ENCODE measurements around the gene GJE1. TPM values are rescaled to one million over a fixed set of nuclear protein-coding genes. Genes with fewer than 3 reads are reported as not detected.

Gene GJE1
- total RNA-seq, 1 donor from 2014 or later = not detected

DNA sequence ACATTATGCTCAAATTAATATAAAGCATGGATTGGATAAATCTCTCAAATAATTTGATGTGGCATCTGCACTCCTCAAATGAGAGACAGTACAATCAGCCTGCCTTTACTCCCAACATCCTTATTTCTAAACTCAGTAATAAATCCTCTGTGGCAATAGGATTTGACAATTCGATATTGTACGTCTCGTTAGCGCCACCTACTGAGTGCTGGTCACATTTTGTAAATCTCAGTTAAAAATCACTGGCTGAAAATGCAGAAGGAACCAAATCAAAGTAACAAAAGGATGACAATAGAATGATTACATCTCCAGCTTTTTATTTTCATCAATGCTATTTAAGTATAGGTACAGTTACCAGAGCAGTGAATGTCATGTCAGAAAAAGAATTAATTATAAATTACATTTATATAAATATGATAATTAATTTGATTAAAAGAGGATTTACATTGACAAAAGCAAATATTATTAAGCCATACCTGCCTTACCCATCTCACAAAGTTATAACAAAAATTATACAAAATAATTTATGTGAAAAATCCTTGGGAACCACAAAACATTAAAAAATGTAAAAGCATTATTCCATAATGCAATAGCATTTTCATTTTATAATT is 20.2 kb upstream of the GJE1 start:
- no peak overlapping the region for H3K9ac ChIP-seq (ENCODE audit: low read length)
- no peak for TF ChIP-seq EZH2 (IDR thresholded peaks at IDR 0.05; ENCODE audit: insufficient read depth, low read length)
- TF ChIP-seq, protein P1, sequence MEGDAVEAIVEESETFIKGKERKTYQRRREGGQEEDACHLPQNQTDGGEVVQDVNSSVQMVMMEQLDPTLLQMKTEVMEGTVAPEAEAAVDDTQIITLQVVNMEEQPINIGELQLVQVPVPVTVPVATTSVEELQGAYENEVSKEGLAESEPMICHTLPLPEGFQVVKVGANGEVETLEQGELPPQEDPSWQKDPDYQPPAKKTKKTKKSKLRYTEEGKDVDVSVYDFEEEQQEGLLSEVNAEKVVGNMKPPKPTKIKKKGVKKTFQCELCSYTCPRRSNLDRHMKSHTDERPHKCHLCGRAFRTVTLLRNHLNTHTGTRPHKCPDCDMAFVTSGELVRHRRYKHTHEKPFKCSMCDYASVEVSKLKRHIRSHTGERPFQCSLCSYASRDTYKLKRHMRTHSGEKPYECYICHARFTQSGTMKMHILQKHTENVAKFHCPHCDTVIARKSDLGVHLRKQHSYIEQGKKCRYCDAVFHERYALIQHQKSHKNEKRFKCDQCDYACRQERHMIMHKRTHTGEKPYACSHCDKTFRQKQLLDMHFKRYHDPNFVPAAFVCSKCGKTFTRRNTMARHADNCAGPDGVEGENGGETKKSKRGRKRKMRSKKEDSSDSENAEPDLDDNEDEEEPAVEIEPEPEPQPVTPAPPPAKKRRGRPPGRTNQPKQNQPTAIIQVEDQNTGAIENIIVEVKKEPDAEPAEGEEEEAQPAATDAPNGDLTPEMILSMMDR (IDR thresholded peaks at IDR 0.05; ENCODE audit: insufficient read depth, low read depth, low read length) = peak; percentile 81
- H3K9me3 Mint-ChIP-seq (ENCODE audit: unreplicated experiment) = no peaks in the 10 kb centered on the region
- DNase-seq (ENCODE audit: low read depth) = peak; percentile 53
- no peak overlapping the region for H3K27ac Mint-ChIP-seq (ENCODE audit: unreplicated experiment)
- H3K9me3 ChIP-seq (ENCODE audit: insufficient read depth, low read depth, low read length) = no peaks in the 10 kb centered on the region
- H2AFZ ChIP-seq (ENCODE audit: low read depth, low read length) = no peak overlapping the region
- no peaks in the 10 kb centered on the region for H3K4me1 ChIP-seq (ENCODE audit: insufficient read depth, low read length)
- H3K27ac ChIP-seq (ENCODE audit: low read depth, low read length) = no peak overlapping the region
- no peaks in the 10 kb centered on the region for H3K4me1 Mint-ChIP-seq (ENCODE audit: low read depth, unreplicated experiment)
- H3K36me3 ChIP-seq (ENCODE audit: insufficient read depth, low read length) = no peaks in the 10 kb centered on the region
- H3K4me2 ChIP-seq (ENCODE audit: low read length) = no peak overlapping the region
- peak; percentile 58 for FAIRE-seq
- H4K20me1 ChIP-seq (ENCODE audit: insufficient read depth, low read length) = no peaks in the 10 kb centered on the region
- H3K4me3 Mint-ChIP-seq (ENCODE audit: unreplicated experiment) = no peak overlapping the region
- H3K27me3 ChIP-seq (ENCODE audit: insufficient read depth, low read length) = no peaks in the 10 kb centered on the region
- H3K36me3 Mint-ChIP-seq (ENCODE audit: low read depth, unreplicated experiment) = no peaks in the 10 kb centered on the region
- peaks cover 2% of the 10 kb centered on the region for H3K27me3 Mint-ChIP-seq (ENCODE audit: low read depth, unreplicated experiment)
- H3K79me2 ChIP-seq (ENCODE audit: insufficient read depth, low read length) = no peaks in the 10 kb centered on the region
- no peak overlapping the region for H3K4me3 ChIP-seq (ENCODE audit: insufficient read depth, low read depth, low read length)

DNA sequence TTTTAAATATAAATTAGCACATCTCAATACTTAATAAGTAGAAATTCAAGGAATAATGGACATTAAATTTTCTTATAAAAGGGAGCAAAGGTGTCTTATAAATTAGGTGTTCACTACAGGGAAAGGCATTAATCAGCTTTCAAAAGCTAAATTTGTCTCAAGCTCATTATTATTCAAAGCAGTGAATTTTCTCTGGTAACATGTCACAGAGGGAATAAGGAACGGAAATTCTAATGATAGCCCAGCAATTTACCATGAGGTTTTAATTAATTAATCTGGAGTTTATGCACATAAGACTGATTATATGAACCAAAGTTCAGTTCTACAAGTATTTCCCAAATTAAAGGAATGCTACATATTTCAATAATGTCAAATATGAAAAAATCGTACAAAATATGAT is 15.4 kb upstream of the GJE1 start:
- Mint-ChIP-seq H3K9me3 (ENCODE audit: unreplicated experiment) (no peaks in the 10 kb centered on the region), H3K27me3 (ENCODE audit: low read depth, unreplicated experiment) (no peaks in the 10 kb centered on the region), H3K36me3 (ENCODE audit: low read depth, unreplicated experiment) (no peaks in the 10 kb centered on the region), H3K4me1 (ENCODE audit: low read depth, unreplicated experiment) (no peaks in the 10 kb centered on the region), H3K4me3 (ENCODE audit: unreplicated experiment) (no peak overlapping the region), H3K27ac (ENCODE audit: unreplicated experiment) (no peak overlapping the region)
- H3K27ac ChIP-seq (ENCODE audit: low read depth, low read length) = no peak overlapping the region
- H2AFZ ChIP-seq (ENCODE audit: low read depth, low read length) = no peak overlapping the region
- no peaks in the 10 kb centered on the region for H3K27me3 ChIP-seq (ENCODE audit: insufficient read depth, low read length)
- TF ChIP-seq, protein P1 (IDR thresholded peaks at IDR 0.05; ENCODE audit: insufficient read depth, low read depth, low read length) = no peak
- TF ChIP-seq EZH2 (IDR thresholded peaks at IDR 0.05; ENCODE audit: insufficient read depth, low read length) = no peak
- H3K4me2 ChIP-seq (ENCODE audit: low read length) = no peak overlapping the region
- H3K4me1 ChIP-seq (ENCODE audit: insufficient read depth, low read length) = no peaks in the 10 kb centered on the region
- H3K9ac ChIP-seq (ENCODE audit: low read length) = no peak overlapping the region
- no peaks in the 10 kb centered on the region for H3K36me3 ChIP-seq (ENCODE audit: insufficient read depth, low read length)
- no peaks in the 10 kb centered on the region for H3K9me3 ChIP-seq (ENCODE audit: insufficient read depth, low read depth, low read length)
- no peaks in the 10 kb centered on the region for H4K20me1 ChIP-seq (ENCODE audit: insufficient read depth, low read length)
- DNase-seq (ENCODE audit: low read depth) (no peak), FAIRE-seq (no peak)
- H3K4me3 ChIP-seq (ENCODE audit: insufficient read depth, low read depth, low read length) = no peak overlapping the region
- no peaks in the 10 kb centered on the region for H3K79me2 ChIP-seq (ENCODE audit: insufficient read depth, low read length)

DNA sequence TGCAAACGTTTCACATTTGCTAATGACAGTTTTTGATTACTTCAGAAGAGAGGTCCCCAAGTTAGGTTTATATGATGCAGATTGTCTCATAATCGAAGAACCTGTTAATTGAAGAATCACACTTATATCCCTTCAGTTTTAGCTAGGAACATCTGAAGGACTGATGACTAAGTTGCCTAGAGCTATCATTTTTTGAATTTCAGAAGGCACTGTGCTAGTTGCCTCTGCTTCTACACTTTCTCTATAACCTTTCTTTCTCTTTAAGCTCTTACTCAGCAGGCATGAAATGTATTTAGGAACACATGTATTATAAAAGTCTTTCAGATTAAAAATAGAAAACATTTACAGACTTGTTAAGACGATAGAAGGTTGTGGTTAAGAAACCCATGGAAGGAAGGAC is 14.4 kb upstream of the GJE1 start:
- no peak overlapping the region for H3K4me2 ChIP-seq (ENCODE audit: low read length)
- no peak overlapping the region for H3K4me3 ChIP-seq (ENCODE audit: insufficient read depth, low read depth, low read length)
- no peaks in the 10 kb centered on the region for H3K27me3 ChIP-seq (ENCODE audit: insufficient read depth, low read length)
- H3K4me3 Mint-ChIP-seq (ENCODE audit: unreplicated experiment) = no peak overlapping the region
- H3K36me3 Mint-ChIP-seq (ENCODE audit: low read depth, unreplicated experiment) = no peaks in the 10 kb centered on the region
- no peaks in the 10 kb centered on the region for H4K20me1 ChIP-seq (ENCODE audit: insufficient read depth, low read length)
- H3K27me3 Mint-ChIP-seq (ENCODE audit: low read depth, unreplicated experiment) = no peaks in the 10 kb centered on the region
- H3K9me3 Mint-ChIP-seq (ENCODE audit: unreplicated experiment) = no peaks in the 10 kb centered on the region
- TF ChIP-seq, protein P1 (IDR thresholded peaks at IDR 0.05; ENCODE audit: insufficient read depth, low read depth, low read length) = no peak
- no peak for TF ChIP-seq EZH2 (IDR thresholded peaks at IDR 0.05; ENCODE audit: insufficient read depth, low read length)
- H2AFZ ChIP-seq (ENCODE audit: low read depth, low read length) = no peak overlapping the region
- no peak overlapping the region for H3K27ac ChIP-seq (ENCODE audit: low read depth, low read length)
- no peaks in the 10 kb centered on the region for H3K9me3 ChIP-seq (ENCODE audit: insufficient read depth, low read depth, low read length)
- no peaks in the 10 kb centered on the region for H3K79me2 ChIP-seq (ENCODE audit: insufficient read depth, low read length)
- no peaks in the 10 kb centered on the region for H3K4me1 Mint-ChIP-seq (ENCODE audit: low read depth, unreplicated experiment)
- DNase-seq (ENCODE audit: low read depth) (no peak), FAIRE-seq (no peak)
- no peaks in the 10 kb centered on the region for H3K4me1 ChIP-seq (ENCODE audit: insufficient read depth, low read length)
- no peaks in the 10 kb centered on the region for H3K36me3 ChIP-seq (ENCODE audit: insufficient read depth, low read length)
- H3K9ac ChIP-seq (ENCODE audit: low read length) = no peak overlapping the region
- H3K27ac Mint-ChIP-seq (ENCODE audit: unreplicated experiment) = no peak overlapping the region
